Epithelial cell of proximal tubule (primary cell): Measurements from ENCODE around the gene LRIG1. TPM values are rescaled to one million over a fixed set of nuclear protein-coding genes. Genes with fewer than 3 reads are reported as not detected.

ENCODE experiments used
- DNase-seq: peaks from one replicate; pipeline ENCODE4 v3.0.0-alpha.2; 2011; ENCODE audit warnings: low read depth
- H3K4me3 ChIP-seq: 2 replicates; pipeline ENCODE4 v1.5.1; 2011; ENCODE audit warnings: low read depth, mild to moderate bottlenecking, low read length
- CTCF ChIP-seq: conservative IDR thresholded peaks from 2 replicates; pipeline ENCODE4 v1.5.1; 2012; ENCODE audit warnings: low read depth, mild to moderate bottlenecking, low read length
- total RNA-seq: library from RNA; depleted of rRNA; stranded (reverse); fragments of >200 nt; gene quantifications from 2 replicates; pipeline ENCODE4 v1.2.3, GENCODE V29; 2015

Gene LRIG1
- total RNA-seq, 1 donor from 2014 or later = 10.0 TPM

- no peak for DNase-seq
- no peak for TF ChIP-seq CTCF
- no peak overlapping the region for H3K4me3 ChIP-seq
Observed at GRCh38 chr3:66410976-66411375, 89.8 kb downstream of the LRIG1 start.

- DNase-seq = no peak
- H3K4me3 ChIP-seq = no peak overlapping the region
- no peak for TF ChIP-seq CTCF
Observed at GRCh38 chr3:66409771-66410754, 90.8 kb downstream of the LRIG1 start.

GRCh38 chr3:66407611-66408218 lies 93.1 kb downstream of the LRIG1 start:
- H3K4me3 ChIP-seq = no peak overlapping the region
- DNase-seq = peak; percentile 20
- peak; percentile 91 for TF ChIP-seq CTCF

- no peak for TF ChIP-seq CTCF
- H3K4me3 ChIP-seq = no peak overlapping the region
Observed at GRCh38 chr3:66406831-66407610, 93.8 kb downstream of the LRIG1 start.

GRCh38 chr3:66406163-66406562 lies 94.7 kb downstream of the LRIG1 start:
- TF ChIP-seq CTCF = no peak
- H3K4me3 ChIP-seq = no peak overlapping the region
- no peak for DNase-seq

More at GRCh38 chr3:66406831-66407610, 93.8 kb downstream of the LRIG1 start:
- DNase-seq = no peak

GRCh38 chr3:66405701-66406091 lies 95.1 kb downstream of the LRIG1 start:
- no peak for DNase-seq
- TF ChIP-seq CTCF = no peak
- H3K4me3 ChIP-seq = no peak overlapping the region
